PC-3 (cell line): ENCODE results near the gene UBE2D2.
"Not testable (repeated sequence)": the region's sequence is repeated elsewhere in the genome, so short reads cannot be mapped to it uniquely, and the experiment has no call there.

Experiments
- EZH2 ChIP-seq: fragments of 300-600 bp; sonication (generic); IDR thresholded peaks from one replicate; pipeline ENCODE4 v1.6.1; 2017; ENCODE audit warnings: antibody characterized with exemption, mild to moderate bottlenecking, low read length; ENCODE audit not compliant: unreplicated experiment
- EZH2phosphoT487 ChIP-seq: fragments of 300-600 bp; sonication (generic); IDR thresholded peaks from 2 replicates; pipeline ENCODE4 v1.6.1; 2018; ENCODE audit warnings: mild to moderate bottlenecking, antibody characterized with exemption, low read length, borderline replicate concordance
- TF ChIP-seq, protein P1 (sequence below): fragments of 300-600 bp; sonication (generic); conservative IDR thresholded peaks from 2 replicates; pipeline ENCODE4 v1.5.1; 2017; ENCODE audit warnings: antibody characterized with exemption, low read depth, mild to moderate bottlenecking, low read length

DNA sequence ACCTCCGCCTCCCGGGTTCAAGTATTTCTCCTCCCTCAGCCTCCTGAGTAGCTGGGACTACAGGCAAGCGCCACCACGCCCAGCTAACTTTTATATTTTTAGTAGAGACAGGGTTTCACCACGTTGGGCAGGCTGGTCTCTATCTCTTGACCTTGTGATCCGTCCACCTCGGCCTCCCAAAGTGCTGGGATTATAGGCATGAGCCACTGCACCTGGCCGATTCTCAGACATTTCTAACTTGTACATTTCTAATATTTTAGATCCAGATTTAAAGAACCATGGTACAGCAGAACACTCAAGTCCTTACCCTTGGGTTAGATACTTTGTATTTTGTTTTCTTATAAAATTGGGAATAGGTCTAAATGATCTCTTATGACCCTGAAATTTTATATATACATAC is 31.9 kb downstream of the UBE2D2 start:
- TF ChIP-seq, protein P1, sequence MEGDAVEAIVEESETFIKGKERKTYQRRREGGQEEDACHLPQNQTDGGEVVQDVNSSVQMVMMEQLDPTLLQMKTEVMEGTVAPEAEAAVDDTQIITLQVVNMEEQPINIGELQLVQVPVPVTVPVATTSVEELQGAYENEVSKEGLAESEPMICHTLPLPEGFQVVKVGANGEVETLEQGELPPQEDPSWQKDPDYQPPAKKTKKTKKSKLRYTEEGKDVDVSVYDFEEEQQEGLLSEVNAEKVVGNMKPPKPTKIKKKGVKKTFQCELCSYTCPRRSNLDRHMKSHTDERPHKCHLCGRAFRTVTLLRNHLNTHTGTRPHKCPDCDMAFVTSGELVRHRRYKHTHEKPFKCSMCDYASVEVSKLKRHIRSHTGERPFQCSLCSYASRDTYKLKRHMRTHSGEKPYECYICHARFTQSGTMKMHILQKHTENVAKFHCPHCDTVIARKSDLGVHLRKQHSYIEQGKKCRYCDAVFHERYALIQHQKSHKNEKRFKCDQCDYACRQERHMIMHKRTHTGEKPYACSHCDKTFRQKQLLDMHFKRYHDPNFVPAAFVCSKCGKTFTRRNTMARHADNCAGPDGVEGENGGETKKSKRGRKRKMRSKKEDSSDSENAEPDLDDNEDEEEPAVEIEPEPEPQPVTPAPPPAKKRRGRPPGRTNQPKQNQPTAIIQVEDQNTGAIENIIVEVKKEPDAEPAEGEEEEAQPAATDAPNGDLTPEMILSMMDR: not testable (repeated sequence)
- TF ChIP-seq EZH2, EZH2phosphoT487: not testable (repeated sequence)
